ENCODE results near the gene RCN2.
"Not testable (repeated sequence)": the region's sequence is repeated elsewhere in the genome, so short reads cannot be mapped to it uniquely, and the experiment has no call there.

The RCN2 gene

GRCh38 chr15:76964157-76964556 is 32.6 kb downstream of the RCN2 start:
- Histone ChIP-seq H4K20me1 (ENCODE audit: insufficient read depth, low read length) (no peaks in the 10 kb centered on the region), H3K9me3 (ENCODE audit: insufficient read depth, low read length, severe bottlenecking) (no peaks in the 10 kb centered on the region), H3K4me1 (ENCODE audit: insufficient read depth, low read length) (no peaks in the 10 kb centered on the region), H3K9ac (ENCODE audit: low read depth, low read length) (no peak overlapping the region), H2AFZ (ENCODE audit: low read depth, low read length) (no peak overlapping the region), H3K27me3 (ENCODE audit: insufficient read depth, low read length, poor library complexity) (peaks cover 11% of the 10 kb centered on the region), H3K27ac (ENCODE audit: low read length) (no peak overlapping the region), H3K79me2 (ENCODE audit: insufficient read depth, low read length) (no peaks in the 10 kb centered on the region), H3K4me3 (ENCODE audit: low read depth in 1 of 2, low read length in 2 of 2) (no peak overlapping the region), H3K36me3 (ENCODE audit: insufficient read depth, low read length) (no peaks in the 10 kb centered on the region), H3K4me2 (ENCODE audit: insufficient read depth, low read length) (no peak overlapping the region)
- no peak for ATAC-seq (ENCODE audit: insufficient read depth, low read depth)
- TF ChIP-seq EZH2 (IDR thresholded peaks at IDR 0.05; ENCODE audit: borderline replicate concordance, low read depth, low read length, severe bottlenecking): no peak
- TF ChIP-seq CTCF (IDR thresholded peaks at IDR 0.05; ENCODE audit: borderline replicate concordance, extremely low read depth, low read length, poor library complexity, severe bottlenecking): no peak
- no peak for DNase-seq

GRCh38 chr15:76966051-76966450 is 34.5 kb downstream of the RCN2 start:
- not testable (repeated sequence) for DNase-seq; H3K4me1 ChIP-seq (ENCODE audit: insufficient read depth, low read length); H3K36me3 ChIP-seq (ENCODE audit: insufficient read depth, low read length); ATAC-seq (ENCODE audit: insufficient read depth, low read depth); H3K4me2 ChIP-seq (ENCODE audit: insufficient read depth, low read length); H3K27ac ChIP-seq (ENCODE audit: low read length); H3K9me3 ChIP-seq (ENCODE audit: insufficient read depth, low read length, severe bottlenecking); H3K79me2 ChIP-seq (ENCODE audit: insufficient read depth, low read length); H3K9ac ChIP-seq (ENCODE audit: low read depth, low read length); H3K4me3 ChIP-seq (ENCODE audit: low read depth in 1 of 2, low read length in 2 of 2); H4K20me1 ChIP-seq (ENCODE audit: insufficient read depth, low read length); H2AFZ ChIP-seq (ENCODE audit: low read depth, low read length)
- peaks cover 11% of the 10 kb centered on the region for H3K27me3 ChIP-seq (ENCODE audit: insufficient read depth, low read length, poor library complexity)

GRCh38 chr15:76967067-76967466 is 35.5 kb downstream of the RCN2 start:
- no peaks in the 10 kb centered on the region for H3K79me2 ChIP-seq (ENCODE audit: insufficient read depth, low read length)
- H3K9me3 ChIP-seq (ENCODE audit: insufficient read depth, low read length, severe bottlenecking): no peaks in the 10 kb centered on the region
- DNase-seq (no peak), ATAC-seq (ENCODE audit: insufficient read depth, low read depth) (no peak)
- TF ChIP-seq EZH2 (IDR thresholded peaks at IDR 0.05; ENCODE audit: borderline replicate concordance, low read depth, low read length, severe bottlenecking): no peak
- TF ChIP-seq CTCF (IDR thresholded peaks at IDR 0.05; ENCODE audit: borderline replicate concordance, extremely low read depth, low read length, poor library complexity, severe bottlenecking): no peak
- H3K36me3 ChIP-seq (ENCODE audit: insufficient read depth, low read length): no peaks in the 10 kb centered on the region
- H3K4me2 ChIP-seq (ENCODE audit: insufficient read depth, low read length): no peak overlapping the region
- H4K20me1 ChIP-seq (ENCODE audit: insufficient read depth, low read length): no peaks in the 10 kb centered on the region
- no peaks in the 10 kb centered on the region for H3K4me1 ChIP-seq (ENCODE audit: insufficient read depth, low read length)
- H3K4me3 ChIP-seq (ENCODE audit: low read depth in 1 of 2, low read length in 2 of 2): no peak overlapping the region
- H3K27ac ChIP-seq (ENCODE audit: low read length): no peak overlapping the region
- H3K9ac ChIP-seq (ENCODE audit: low read depth, low read length): no peak overlapping the region
- H2AFZ ChIP-seq (ENCODE audit: low read depth, low read length): no peak overlapping the region
- H3K27me3 ChIP-seq (ENCODE audit: insufficient read depth, low read length, poor library complexity): peaks cover 11% of the 10 kb centered on the region

- Histone ChIP-seq H3K4me1 (ENCODE audit: insufficient read depth, low read length) (no peaks in the 10 kb centered on the region), H3K27ac (ENCODE audit: low read length) (no peak overlapping the region), H4K20me1 (ENCODE audit: insufficient read depth, low read length) (no peaks in the 10 kb centered on the region), H3K9me3 (ENCODE audit: insufficient read depth, low read length, severe bottlenecking) (no peaks in the 10 kb centered on the region), H3K4me2 (ENCODE audit: insufficient read depth, low read length) (no peak overlapping the region), H3K79me2 (ENCODE audit: insufficient read depth, low read length) (no peaks in the 10 kb centered on the region), H2AFZ (ENCODE audit: low read depth, low read length) (no peak overlapping the region), H3K4me3 (ENCODE audit: low read depth in 1 of 2, low read length in 2 of 2) (no peak overlapping the region), H3K27me3 (ENCODE audit: insufficient read depth, low read length, poor library complexity) (peaks cover 12% of the 10 kb centered on the region), H3K36me3 (ENCODE audit: insufficient read depth, low read length) (no peaks in the 10 kb centered on the region), H3K9ac (ENCODE audit: low read depth, low read length) (no peak overlapping the region)
- no peak for DNase-seq
- ATAC-seq (ENCODE audit: insufficient read depth, low read depth): no peak
- TF ChIP-seq EZH2 (IDR thresholded peaks at IDR 0.05; ENCODE audit: borderline replicate concordance, low read depth, low read length, severe bottlenecking) (no peak), CTCF (IDR thresholded peaks at IDR 0.05; ENCODE audit: borderline replicate concordance, extremely low read depth, low read length, poor library complexity, severe bottlenecking) (no peak)
Measured at GRCh38 chr15:76968306-76968705, 36.8 kb downstream of the RCN2 start.
